ENCODE results near the gene ASIC4.

The ASIC4 gene

DNA sequence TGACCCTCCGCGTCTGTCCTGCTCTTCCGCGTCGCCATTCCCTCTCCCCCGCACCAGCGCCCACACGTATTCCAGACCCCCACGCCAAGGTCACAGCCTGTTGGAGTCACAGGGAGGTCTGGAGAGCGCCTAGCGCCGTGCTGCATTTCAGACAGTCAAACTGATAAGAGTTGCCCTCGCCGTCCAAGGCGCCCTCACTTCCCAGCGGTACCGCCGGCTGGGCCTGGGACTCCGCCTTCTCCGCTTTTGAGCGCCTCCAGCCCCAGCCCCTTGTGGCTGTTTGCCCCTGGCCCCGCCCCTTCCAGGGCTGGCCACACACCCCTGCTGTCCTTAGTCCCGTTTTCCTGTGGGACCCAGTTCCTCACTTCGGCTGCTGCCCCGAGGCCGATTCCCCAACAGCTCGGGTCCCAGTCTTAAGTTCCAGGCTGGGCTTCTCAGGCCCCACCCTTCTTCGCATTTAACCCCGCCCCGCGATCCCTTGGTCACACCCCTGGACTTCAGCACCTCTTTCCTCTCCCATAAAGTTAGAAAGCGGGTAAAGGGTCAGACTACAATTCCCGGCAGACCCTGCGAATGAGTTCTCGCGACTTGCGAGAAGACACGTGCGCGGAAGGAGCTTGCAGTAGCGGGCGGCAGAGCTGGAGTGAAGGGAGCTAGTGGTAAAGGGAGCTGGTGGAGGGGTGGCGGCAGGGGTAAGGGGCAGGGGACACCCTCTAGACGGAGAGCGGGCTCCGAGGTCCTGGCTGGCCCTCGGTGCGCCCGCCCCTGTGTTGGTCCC is 15.8 kb upstream of the ASIC4 start, which contains the start of gene GMPPA:
TSS of gene GMPPA (plus strand) at position 612 of the 778 bp plus-strand sequence. CDS start 1,085 bp downstream, outside the sequence.
- DNase-seq (ENCODE audit: low read depth), result peak; percentile 97

DNA sequence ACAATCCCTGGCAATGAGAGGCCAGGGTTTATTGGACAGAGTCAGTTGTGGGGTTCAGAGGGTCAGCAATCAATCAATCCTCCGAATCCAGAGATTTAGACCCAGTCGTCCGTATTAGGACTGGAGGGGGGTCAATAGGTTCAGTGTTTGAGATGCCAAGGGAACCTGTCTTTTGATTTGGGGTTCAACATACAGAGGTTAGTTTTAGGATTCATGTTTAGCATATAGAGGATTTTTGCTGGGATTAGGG is 15.3 kb upstream of the ASIC4 start:
- no peak for DNase-seq (ENCODE audit: low read depth)

DNA sequence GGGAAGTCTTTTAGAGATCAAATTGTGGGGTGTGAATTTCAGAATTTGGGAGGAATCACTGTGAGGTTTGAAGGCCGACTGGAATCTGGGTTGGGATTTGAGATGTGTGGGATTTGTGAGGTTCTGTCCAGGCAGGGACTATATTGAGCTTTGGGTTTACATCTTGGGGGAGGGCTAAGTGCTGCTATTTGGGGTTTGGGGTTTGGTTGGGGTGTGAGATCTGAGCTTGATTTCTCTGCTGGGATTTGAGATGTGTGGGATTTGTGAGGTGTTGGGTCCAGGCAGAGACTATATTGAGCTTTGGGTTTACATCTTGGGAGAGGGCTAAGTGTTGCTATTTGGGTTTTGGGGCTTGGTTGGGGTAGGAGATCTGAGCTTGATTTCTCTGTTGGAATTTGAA is 14.7 kb upstream of the ASIC4 start:
- no peak for DNase-seq (ENCODE audit: low read depth)

DNA sequence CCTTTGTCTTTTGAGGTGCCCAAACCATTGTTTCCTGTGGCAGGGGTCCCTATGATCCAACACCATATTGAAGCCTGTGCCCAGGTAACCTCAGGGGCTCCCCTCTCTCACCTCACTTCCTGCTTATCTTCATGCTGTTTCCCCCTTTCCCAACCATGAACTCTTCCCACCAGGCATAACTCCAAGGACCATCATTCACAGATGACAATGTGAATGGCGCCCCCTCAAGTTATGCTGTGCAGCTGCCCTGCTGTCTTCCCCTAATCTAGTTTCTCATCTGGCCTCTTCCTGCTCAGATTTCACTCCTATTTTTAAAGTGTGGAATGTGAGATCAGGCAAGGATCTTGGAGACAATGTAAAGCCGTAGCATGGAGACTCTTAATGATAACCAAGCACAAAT is 14.1 kb upstream of the ASIC4 start:
- DNase-seq (ENCODE audit: low read depth), result no peak

DNA sequence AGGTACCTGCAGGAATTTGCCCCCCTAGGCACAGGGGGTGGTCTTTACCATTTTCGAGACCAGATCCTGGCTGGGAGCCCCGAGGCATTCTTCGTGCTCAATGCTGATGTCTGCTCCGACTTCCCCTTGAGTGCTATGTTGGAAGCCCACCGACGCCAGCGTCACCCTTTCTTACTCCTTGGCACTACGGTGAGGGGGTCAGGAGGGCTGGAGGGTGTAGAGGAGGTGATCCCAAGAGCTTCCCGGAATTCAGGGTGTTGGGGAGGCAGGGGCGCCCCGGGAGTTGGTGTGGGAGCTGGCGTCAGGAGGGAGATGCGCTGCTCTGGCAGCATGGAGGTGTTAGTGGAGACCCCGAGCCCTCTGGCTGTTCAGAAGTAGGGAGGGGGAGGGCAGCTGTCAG is 12.4 kb upstream of the ASIC4 start:
- no peak for DNase-seq (ENCODE audit: low read depth)

DNA sequence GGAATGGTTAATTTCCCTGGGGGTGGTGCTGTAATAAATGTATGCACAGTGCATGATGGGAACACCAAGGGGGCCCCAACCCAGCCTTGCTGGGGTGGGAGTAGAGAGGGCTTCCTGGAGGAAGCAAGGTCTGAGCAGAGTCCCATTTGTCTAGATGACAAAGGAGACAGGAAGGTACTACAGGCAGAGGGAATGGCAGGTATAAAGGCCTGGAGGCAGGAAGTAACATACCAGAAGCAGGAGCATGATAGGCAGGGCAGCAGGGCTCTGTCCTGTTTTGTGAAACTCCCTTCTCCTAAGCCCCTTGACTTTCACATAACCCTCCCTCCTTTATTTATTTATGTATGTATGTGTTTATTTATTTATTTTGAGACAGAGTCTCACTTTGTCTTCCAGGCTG is 11.7 kb upstream of the ASIC4 start:
- no peak for DNase-seq (ENCODE audit: low read depth)

DNA sequence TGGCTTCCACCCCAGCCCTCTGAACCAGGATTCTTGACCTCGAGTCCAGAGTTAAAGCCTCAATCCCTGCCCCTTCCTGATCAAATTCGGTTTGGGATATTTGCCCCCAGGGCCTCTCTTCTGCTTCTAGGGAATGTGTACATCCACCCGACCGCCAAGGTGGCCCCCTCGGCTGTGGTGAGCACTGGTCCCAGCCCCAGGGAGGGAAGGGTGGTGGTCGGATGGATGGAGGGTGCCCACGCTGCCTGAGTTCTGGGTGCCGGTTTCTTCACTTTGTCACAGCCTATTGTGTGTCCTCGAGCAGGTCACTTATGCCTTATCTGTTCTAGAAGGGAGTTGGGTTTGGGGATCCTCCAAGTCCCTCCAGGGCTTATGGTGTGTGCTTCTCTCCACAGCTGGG is 8.7 kb upstream of the ASIC4 start:
- no peak for DNase-seq (ENCODE audit: low read depth)

DNA sequence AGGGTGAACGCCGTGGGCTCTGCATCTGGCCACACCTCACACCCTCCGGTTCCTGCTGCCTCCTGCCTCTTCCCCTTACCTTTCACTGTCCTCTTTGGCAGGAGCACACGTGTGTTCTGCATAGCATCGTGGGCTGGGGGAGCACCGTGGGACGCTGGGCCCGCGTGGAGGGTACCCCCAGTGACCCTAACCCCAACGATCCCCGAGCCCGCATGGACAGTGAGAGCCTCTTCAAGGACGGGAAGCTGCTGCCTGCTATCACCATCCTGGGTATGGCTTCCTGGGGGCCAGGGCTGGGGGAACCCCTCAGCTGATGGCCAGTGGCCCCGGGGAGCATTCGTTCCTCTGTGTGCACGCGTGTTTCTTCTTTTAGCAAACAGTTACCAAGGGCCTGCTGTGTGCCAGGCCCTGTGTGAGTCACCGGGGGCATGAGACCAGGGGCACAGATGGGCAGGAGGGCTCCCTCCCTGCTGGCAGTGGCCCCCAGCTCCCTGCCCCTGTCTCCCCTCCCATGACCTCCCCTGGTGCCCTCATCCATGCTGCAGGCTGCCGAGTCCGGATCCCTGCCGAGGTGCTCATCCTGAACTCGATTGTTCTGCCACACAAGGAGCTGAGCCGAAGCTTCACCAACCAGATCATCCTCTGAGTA is 8.0 kb upstream of the ASIC4 start:
- no peak for DNase-seq (ENCODE audit: low read depth)

DNA sequence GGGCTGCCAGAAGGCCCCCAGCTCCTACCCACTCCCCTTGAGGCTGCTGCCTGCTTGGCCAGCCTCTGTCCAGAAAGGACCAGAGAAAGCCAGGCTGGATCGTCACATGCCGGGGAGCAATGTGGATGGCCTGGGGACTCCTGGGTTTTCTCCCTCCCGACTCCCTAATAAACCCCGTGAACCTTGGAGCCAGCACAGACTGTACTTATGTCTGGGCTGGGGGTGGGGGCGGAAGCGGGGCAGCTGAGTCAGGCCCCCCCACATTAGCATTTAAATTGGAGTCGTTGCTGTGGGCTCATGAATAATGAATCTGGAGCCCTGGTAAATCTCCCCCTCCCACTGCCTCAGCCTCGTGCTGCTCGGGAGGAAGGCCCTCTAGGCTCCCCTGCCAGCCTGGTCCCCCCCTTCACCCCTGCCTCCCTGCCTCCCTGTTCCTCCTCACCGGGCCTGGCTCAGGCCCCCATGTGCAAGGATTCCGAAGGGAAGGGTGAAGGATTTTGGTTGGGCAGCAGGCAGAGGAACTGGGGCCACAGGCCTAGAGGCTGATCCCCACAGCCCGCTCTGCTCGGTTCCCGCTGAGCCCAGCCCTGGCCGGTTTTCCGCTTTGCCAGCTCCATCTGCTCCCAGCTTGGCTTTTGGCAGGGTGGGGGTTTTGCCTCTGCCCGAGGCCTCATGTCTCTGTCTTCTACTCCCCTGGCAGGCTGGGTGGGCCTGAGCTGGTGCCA is 7.3 kb upstream of the ASIC4 start:
- DNase-seq (ENCODE audit: low read depth), result no peak

DNA sequence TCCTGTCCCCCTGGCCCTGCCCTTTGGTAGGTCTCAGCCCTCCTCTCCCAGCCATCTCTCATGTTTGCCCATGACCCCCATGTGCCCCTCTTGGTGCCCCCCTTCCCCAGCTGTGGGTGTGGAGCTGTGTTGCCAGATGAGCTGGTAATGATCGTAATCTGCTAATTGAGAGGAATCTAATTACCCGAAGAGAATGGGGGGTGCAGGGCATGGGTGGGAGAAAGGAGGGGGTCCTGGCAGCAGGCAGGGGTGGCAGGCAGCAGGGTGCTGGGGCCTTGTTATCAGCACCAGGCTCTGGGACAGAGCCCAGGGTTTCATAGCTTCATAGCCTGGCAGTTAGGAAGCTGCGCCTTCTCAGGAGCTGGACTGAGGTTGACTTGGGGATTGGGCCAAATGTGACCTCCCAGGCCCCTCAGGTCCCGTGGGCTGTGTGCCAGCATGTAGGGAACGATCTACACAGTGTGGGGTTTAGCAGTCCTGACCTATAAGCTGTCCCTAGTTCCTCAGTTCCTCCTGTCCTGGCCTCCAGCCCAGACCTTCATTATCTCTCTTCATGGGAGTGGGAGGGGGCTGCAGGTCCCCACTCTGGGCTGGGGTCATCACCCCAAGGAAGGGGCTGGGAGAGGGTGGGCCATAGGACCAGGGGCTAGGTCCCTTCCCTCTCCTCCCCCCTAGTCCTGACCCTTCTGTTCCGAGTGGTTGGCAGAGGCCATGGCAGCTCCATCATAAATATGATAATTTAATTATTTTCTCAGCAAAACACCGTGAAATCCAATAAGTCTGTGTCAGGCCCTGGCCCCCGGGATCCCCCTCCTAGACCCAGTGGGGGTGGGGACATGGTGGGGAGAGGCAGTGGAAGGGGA is 6.5 kb upstream of the ASIC4 start:
- no peak for DNase-seq (ENCODE audit: low read depth)

DNA sequence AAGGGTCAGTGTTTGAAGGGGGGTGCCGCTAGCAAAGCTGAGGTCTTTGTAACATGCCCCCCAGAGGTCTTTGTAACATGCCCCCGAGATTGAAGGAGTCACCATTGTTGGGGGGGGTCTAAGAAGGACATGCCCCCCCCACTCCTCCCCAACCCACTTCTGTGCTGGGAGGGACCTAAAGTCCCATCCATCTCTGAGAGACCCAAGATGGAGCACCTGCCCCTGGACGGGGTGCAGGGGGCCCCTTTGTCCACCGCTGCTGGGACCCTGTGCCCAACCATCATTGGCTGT is 5.9 kb upstream of the ASIC4 start:
- no peak for DNase-seq (ENCODE audit: low read depth)

DNA sequence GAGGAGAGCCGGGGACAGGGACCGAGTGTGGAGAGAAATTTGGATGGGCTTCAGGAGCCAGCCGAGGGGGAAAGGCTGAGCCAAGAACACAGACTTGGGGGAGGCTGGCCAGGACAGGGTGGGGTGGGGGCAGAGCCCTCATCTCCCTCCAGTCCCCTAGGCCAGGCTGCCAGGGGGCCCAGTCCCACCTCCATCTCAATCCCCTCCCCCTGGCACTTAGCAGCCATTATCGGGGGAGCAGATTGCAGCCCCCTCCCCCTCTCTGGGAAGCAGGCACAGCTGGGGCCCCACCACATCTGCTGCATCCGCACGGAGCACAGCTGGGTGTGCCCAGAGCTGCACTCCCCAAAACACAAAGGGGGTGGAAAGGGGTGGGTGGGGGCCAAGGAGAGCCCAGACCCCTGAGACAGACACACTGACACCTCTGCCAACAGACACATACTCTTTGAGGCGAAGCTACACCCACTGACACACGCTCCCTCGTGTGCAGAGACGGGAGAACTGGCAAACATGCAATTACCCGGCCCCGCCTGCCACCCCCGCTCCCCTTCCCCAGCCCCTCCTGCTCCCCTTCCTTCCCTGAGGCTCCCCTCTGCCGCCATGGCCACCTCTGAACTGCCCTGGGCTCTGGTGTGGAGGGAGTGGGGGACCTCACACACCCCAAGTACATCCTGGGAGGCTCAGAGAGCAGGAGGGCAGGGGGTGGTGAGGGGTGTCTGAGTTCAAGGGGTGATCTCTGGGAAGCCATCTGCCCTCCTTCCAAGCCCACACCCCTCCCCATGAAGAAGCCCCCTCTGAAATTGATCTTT is 5.1 kb upstream of the ASIC4 start:
- DNase-seq (ENCODE audit: low read depth), result no peak

DNA sequence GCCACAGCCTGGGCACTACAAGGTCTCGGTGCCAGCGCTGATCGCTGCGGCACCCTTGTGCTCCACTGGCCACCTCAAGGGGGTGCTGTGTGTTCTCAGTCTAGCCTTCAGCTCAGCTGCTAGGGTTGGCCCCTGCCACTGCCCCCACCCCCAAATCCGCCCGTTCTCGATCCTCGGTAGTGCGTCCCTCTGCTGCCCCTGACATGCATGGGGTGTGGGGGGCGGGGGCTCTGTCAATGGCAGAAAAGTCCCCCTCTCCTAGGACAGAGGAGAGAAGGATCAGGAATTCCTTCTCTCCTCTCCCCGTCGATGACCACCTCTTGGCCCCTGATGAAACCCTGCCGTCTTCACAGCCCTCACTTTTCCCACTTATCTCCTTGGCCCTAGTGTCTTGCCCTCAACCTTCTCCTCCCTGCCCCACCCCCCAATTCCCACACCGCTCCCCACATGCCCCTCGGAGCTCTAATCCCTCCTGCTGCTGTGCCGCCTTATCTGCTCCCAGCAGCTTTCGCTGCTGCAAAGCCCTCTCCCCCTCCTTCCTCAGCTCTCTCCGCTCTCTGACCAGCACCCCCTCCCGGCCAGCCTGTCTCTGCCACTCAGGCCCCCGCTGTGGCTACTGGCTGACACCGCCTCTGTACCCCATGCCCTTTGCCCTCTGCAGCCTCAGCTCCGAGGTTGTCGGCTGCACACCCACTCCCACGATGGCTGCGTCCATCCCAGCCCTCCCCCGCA is 4.3 kb upstream of the ASIC4 start:
- peak; percentile 97 for DNase-seq (ENCODE audit: low read depth)

DNA sequence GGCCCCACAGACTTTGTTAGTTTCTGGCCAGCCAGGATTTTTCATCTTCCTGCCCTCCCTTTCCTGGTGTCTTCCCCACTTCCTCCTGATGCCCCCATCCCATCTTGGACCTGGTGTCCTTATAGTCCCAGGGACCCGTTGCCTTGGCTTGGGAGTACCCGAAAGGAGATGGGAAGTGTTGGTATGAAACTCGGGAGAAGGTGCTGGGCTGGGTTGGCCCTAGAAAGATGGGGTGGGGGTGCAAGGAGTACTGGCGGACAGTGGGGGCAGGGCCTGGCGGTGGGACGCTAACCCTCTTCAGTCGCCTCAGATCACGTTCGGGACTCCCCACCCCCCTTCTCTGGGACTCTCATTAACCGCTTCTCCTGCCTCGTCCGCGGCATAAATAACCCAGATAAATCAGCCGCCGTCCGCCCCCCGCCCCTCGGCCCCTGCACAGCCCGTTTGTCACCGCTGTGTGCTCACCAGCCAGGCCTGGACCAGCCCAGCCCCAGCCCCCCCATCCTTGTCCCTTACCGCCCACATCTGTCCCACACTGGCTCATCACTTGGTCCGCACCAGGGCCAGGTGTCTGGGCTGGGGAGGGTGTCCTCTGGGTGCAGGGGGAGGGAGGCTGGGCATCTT is 3.7 kb upstream of the ASIC4 start:
- DNase-seq (ENCODE audit: low read depth), result no peak

DNA sequence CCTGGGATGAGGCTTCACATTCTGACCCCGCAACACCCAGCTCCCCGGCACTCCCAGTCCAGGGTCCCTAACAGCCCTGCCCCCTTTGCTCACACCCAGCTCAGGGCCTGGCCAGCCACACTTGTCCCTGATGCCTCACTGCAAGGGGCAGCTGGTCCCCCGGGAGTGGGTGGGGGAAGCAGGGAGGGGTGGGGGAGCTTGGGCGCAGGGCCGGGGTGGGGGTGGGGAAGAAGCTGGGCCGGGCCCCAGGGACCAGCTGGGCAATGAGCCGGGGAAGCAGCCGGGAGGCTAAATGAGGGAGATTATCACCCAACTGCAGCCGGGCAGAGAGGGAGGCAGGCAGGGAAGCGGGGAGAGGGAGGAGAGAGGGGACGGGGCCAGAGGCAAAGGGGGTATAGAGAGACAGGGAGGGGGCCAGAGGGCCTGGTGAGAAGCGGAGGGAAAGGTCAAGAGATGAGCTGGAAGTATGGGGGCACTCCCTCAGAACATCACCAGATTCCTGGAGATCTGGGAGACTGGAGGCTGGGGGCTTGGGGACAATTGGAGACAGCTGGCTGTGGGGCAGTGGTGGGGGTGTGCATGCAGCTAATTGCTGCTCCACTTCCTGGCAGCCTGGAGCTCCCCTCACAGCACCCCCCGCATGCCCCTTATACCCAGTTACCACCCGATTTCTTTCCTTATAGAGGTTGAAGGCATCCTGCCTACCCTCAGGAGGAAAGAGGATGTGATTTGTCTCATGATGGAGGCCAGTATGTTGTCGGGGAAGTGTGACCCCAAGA is 2.5 kb upstream of the ASIC4 start:
- DNase-seq (ENCODE audit: low read depth), result no peak

DNA sequence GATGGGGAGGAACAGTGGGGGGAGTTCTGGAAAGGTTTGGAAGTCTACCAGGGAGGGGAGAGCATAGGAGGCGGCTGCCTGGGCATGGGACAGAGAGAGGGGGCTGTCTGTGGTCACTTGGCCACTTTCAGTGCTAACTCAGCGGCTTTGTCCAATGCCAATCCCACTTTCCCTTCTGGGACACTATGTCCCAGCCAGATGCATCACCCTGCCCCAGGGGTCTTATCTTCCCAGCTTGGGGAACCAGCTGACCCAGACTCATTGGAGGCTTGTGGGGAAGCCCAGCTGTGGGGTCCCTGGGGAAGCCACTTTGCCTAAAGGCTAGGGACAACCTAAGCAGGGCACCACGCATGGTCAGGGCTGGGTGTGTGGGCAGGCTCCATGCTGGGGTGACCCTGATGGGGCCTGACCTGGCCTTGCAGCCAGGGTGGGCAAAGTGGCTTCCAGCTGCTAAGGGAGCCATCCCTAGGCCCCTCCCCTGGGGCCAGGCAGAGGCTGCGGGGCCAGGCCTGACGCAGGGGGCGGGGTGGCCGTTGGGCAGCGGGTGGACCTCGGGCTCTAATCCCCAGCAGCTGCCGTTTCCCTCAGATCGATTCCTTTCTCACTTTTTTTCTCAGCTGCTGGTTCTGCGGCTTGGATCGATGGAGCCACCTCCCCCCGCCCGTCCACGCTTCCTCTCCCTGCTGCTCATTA is 1.6 kb upstream of the ASIC4 start:
- no peak for DNase-seq (ENCODE audit: low read depth)

DNA sequence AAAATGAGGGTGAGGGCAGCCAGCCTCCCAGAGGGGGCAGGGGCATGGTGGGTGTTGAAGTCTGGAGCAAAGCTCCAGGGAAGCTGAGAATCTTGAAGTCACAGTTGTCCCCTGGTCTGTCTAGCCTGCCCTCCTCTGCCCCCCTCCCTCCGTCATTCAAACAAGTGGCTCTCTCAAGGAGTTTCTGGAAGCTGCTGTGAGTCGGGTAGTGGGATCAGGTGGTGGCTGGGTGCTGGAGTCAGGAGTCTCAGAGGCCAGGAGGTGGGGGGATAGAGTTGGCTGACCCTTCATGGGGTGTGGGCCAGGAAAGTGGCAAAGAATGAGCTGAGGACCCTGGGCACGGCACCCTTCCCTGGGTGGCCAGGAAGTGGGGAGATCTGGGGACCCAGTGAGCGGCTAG is 495 bp upstream of the ASIC4 start:
- no peak for DNase-seq (ENCODE audit: low read depth)

DNA sequence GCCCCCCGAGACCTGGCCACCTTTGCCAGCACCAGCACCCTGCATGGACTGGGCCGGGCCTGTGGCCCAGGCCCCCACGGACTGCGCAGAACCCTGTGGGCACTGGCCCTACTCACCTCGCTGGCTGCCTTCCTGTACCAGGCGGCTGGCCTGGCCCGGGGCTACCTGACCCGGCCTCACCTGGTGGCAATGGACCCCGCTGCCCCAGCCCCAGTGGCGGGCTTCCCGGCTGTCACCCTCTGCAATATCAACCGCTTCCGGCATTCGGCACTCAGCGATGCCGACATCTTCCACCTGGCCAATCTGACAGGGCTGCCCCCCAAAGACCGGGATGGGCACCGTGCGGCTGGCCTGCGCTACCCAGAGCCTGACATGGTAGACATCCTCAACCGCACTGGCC is 554 bp downstream of the ASIC4 start:
- DNase-seq (ENCODE audit: low read depth), result no peak

Measured in CMK (cell line).